ENCODE data around the gene HTRA2.
A peak's percentile ranks its signal among the peaks of the same experiment; 100 is the strongest.

Gene HTRA2

DNA sequence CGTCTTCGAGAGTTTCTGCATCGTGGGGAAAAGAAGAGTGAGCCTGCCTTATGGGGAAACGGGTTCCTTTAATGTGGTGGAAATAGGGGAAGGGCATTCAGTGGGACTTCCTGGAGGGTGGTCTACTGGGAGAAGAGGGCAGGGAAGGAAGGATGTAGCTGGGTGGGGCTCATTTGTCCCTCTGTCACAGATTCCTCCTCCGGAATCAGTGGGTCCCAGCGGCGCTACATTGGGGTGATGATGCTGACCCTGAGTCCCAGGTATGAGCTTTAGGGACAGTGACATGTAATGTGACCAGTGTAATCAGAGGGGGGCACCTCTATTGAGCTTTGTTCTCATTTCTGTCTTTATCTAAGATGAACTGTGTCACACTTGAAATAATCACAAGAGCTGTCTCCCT is 1.9 kb downstream of the HTRA2 start:
- peaks cover 7% of the 10 kb centered on the region for H3K79me2 ChIP-seq
- no peak overlapping the region for H2AFZ ChIP-seq
- no peaks in the 10 kb centered on the region for H3K27me3 ChIP-seq (ENCODE audit: control insufficient read depth, insufficient read depth, low read length)
- no peaks in the 10 kb centered on the region for H3K9me3 ChIP-seq (ENCODE audit: control insufficient read depth, low read length)
- H3K27ac ChIP-seq, result no peak overlapping the region
- peaks cover 5% of the 10 kb centered on the region for H3K4me1 ChIP-seq
- H3K9ac ChIP-seq, result no peak overlapping the region
- TF ChIP-seq, protein P1, sequence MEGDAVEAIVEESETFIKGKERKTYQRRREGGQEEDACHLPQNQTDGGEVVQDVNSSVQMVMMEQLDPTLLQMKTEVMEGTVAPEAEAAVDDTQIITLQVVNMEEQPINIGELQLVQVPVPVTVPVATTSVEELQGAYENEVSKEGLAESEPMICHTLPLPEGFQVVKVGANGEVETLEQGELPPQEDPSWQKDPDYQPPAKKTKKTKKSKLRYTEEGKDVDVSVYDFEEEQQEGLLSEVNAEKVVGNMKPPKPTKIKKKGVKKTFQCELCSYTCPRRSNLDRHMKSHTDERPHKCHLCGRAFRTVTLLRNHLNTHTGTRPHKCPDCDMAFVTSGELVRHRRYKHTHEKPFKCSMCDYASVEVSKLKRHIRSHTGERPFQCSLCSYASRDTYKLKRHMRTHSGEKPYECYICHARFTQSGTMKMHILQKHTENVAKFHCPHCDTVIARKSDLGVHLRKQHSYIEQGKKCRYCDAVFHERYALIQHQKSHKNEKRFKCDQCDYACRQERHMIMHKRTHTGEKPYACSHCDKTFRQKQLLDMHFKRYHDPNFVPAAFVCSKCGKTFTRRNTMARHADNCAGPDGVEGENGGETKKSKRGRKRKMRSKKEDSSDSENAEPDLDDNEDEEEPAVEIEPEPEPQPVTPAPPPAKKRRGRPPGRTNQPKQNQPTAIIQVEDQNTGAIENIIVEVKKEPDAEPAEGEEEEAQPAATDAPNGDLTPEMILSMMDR (IDR thresholded peaks at IDR 0.05), result no peak
- H3K4me3 ChIP-seq (ENCODE audit: low read depth, low read length), result no peak overlapping the region
- H3K4me2 ChIP-seq (ENCODE audit: low read length), result no peak overlapping the region
- no peaks in the 10 kb centered on the region for H3K36me3 ChIP-seq (ENCODE audit: control insufficient read depth, insufficient read depth, low read length)

DNA sequence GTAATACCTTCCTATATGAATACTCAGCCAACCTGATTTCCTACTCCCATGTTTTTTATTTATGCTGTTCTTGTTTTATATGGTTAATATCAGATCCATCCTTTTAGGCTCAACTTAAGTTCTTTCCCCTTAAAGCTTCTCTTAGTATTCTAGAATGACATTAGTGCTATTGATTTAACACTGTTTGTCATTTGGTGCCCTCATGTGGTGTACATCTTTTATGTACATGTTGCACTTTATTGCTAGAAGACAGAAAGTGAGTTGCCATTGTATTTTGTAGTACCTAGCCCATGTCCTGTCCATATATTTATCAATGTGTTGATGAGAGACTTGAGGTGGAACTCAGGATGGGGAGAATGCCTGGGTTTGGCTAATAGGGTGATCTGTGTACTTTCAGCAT is 2.5 kb downstream of the HTRA2 start:
- Histone ChIP-seq H3K27ac (no peak overlapping the region), H3K9me3 (ENCODE audit: control insufficient read depth, low read length) (no peaks in the 10 kb centered on the region), H3K36me3 (ENCODE audit: control insufficient read depth, insufficient read depth, low read length) (no peaks in the 10 kb centered on the region), H3K4me2 (ENCODE audit: low read length) (no peak overlapping the region), H3K4me3 (ENCODE audit: low read depth, low read length) (no peak overlapping the region), H3K4me1 (peaks cover 5% of the 10 kb centered on the region), H3K79me2 (peaks cover 7% of the 10 kb centered on the region), H3K9ac (no peak overlapping the region), H2AFZ (no peak overlapping the region), H3K27me3 (ENCODE audit: control insufficient read depth, insufficient read depth, low read length) (no peaks in the 10 kb centered on the region)
- TF ChIP-seq, protein P1 (IDR thresholded peaks at IDR 0.05), result peak; percentile 27

- Histone ChIP-seq H3K4me3 (ENCODE audit: low read depth, low read length) (no peak overlapping the region), H3K27ac (no peak overlapping the region), H3K9ac (no peak overlapping the region), H3K36me3 (ENCODE audit: control insufficient read depth, insufficient read depth, low read length) (no peaks in the 10 kb centered on the region), H3K4me2 (ENCODE audit: low read length) (no peak overlapping the region), H3K4me1 (peaks cover 3% of the 10 kb centered on the region), H3K9me3 (ENCODE audit: control insufficient read depth, low read length) (no peaks in the 10 kb centered on the region), H3K79me2 (peaks cover 6% of the 10 kb centered on the region), H3K27me3 (ENCODE audit: control insufficient read depth, insufficient read depth, low read length) (no peaks in the 10 kb centered on the region), H2AFZ (no peak overlapping the region)
- TF ChIP-seq, protein P1 (IDR thresholded peaks at IDR 0.05), result no peak
Observed at GRCh38 chr2:74533464-74533863, 3.7 kb downstream of the HTRA2 start.

DNA sequence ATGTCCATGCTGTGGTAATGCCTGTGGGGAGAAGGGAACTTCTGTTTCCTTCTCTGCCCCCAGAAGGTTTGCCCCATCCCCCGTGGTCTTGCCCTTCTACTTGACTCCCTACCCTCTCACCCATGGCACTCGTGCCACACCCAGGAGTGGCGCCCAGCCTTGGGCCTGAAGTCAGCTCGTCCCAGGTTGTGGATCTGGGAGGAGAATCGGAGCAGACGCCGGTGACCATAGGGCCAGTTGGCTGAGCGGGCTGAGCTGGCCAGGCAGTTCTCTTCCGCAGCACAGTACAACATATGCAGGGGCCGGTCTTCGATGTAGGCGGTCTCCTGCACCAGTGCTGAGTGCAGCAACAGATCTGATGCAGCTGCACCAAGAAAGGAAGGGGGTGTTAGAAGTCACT is 4.7 kb downstream of the HTRA2 start:
- Histone ChIP-seq H3K9ac (no peak overlapping the region), H2AFZ (no peak overlapping the region), H3K9me3 (ENCODE audit: control insufficient read depth, low read length) (no peaks in the 10 kb centered on the region), H3K4me1 (no peaks in the 10 kb centered on the region), H3K27ac (no peak overlapping the region), H3K36me3 (ENCODE audit: control insufficient read depth, insufficient read depth, low read length) (no peaks in the 10 kb centered on the region), H3K79me2 (no peaks in the 10 kb centered on the region), H3K4me3 (ENCODE audit: low read depth, low read length) (no peak overlapping the region), H3K27me3 (ENCODE audit: control insufficient read depth, insufficient read depth, low read length) (no peaks in the 10 kb centered on the region), H3K4me2 (ENCODE audit: low read length) (no peak overlapping the region)
- TF ChIP-seq, protein P1 (IDR thresholded peaks at IDR 0.05), result no peak

GRCh38 chr2:74535440-74535965 is 5.8 kb downstream of the HTRA2 start:
- Histone ChIP-seq H3K27me3 (ENCODE audit: control insufficient read depth, insufficient read depth, low read length) (no peaks in the 10 kb centered on the region), H3K27ac (no peak overlapping the region), H3K4me2 (ENCODE audit: low read length) (no peak overlapping the region), H3K79me2 (no peaks in the 10 kb centered on the region), H3K9ac (no peak overlapping the region), H3K4me3 (ENCODE audit: low read depth, low read length) (no peak overlapping the region), H2AFZ (no peak overlapping the region), H3K36me3 (ENCODE audit: control insufficient read depth, insufficient read depth, low read length) (no peaks in the 10 kb centered on the region), H3K9me3 (ENCODE audit: control insufficient read depth, low read length) (no peaks in the 10 kb centered on the region), H3K4me1 (no peaks in the 10 kb centered on the region)
- TF ChIP-seq, protein P1 (IDR thresholded peaks at IDR 0.05), result no peak

All from parathyroid adenoma (tissue), 2 donors.